Stomach (tissue), 4 donors: ENCODE results near the gene TSEN54.

Source experiments
- EP300 ChIP-seq: sonication (generic); formaldehyde crosslinking; IDR thresholded peaks from one replicate; pipeline ENCODE4 v1.6.1; 2017; ENCODE audit warnings: antibody characterized with exemption
- POLR2A ChIP-seq, 4 donors: fragments of 450-650 bp; IDR thresholded peaks; one replicate each; pipeline ENCODE4 v1.6.1; 2016; ENCODE audit warnings: antibody characterized with exemption in 4 of 4, control low read depth in 2 of 4, mild to moderate bottlenecking in 1 of 4, moderate library complexity in 1 of 4
- POLR2AphosphoS5 ChIP-seq, 3 donors: sonication (generic); formaldehyde crosslinking; IDR thresholded peaks; one replicate each; pipeline ENCODE4 v1.6.1; 2016; ENCODE audit warnings: antibody characterized with exemption in 3 of 3
- TF ChIP-seq, protein P1 (sequence below), 7 experiments: fragments of 450-650 bp in 4 of 7; fragments of 200-600 bp in 3 of 7; sonication (generic) in 3 of 7; IDR thresholded peaks; one replicate each; pipeline ENCODE4 v1.5.1; 2016 to 2019; ENCODE audit warnings: antibody characterized with exemption in 7 of 7, control low read depth in 2 of 7, mild to moderate bottlenecking in 1 of 7

DNA sequence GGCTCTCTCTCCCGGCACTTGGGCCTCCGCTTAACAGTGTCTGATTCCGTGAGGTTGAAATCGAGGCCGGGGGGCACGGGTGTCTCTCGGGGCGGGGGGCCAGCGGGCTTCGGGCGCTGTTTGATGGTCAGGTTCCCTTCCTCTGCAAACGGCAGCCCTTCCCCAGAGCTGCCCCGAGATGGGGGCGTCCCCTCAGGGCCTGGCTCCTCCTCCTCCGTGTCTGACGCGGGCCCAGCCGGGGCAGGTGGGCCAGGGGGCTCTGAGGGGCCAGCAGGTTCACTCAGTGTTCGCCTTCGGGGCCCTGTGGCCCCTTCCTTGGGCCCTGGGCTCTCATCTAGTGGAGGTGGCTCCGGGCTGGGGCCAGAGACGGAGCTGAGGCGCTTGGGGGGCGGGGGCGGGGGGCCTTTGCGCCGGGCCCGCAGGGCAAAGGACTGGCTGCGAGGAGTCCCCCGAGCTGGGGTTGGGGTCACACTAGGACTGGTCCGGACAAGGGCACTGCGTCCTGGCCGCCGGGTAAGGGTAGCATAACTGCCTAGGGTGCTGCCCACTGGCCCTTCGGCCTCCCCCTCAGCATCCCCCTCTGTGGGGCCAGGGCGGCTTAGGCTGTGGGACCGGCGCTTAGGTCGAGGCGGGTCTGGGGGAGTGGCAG is 14.1 kb upstream of the TSEN54 start:
- TF ChIP-seq POLR2A (IDR thresholded peaks at IDR 0.05): no peak
- TF ChIP-seq, protein P1, sequence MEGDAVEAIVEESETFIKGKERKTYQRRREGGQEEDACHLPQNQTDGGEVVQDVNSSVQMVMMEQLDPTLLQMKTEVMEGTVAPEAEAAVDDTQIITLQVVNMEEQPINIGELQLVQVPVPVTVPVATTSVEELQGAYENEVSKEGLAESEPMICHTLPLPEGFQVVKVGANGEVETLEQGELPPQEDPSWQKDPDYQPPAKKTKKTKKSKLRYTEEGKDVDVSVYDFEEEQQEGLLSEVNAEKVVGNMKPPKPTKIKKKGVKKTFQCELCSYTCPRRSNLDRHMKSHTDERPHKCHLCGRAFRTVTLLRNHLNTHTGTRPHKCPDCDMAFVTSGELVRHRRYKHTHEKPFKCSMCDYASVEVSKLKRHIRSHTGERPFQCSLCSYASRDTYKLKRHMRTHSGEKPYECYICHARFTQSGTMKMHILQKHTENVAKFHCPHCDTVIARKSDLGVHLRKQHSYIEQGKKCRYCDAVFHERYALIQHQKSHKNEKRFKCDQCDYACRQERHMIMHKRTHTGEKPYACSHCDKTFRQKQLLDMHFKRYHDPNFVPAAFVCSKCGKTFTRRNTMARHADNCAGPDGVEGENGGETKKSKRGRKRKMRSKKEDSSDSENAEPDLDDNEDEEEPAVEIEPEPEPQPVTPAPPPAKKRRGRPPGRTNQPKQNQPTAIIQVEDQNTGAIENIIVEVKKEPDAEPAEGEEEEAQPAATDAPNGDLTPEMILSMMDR (IDR thresholded peaks at IDR 0.05): no peak
- no peak for TF ChIP-seq POLR2AphosphoS5 (IDR thresholded peaks at IDR 0.05)
- no peak for TF ChIP-seq EP300
